CD4-positive, alpha-beta T cell (primary cell): ENCODE results near the gene ATAD3B. TPM values are rescaled to one million over a fixed set of nuclear protein-coding genes. Genes with fewer than 3 reads are reported as not detected.
"Not testable (repeated sequence)": the region's sequence is repeated elsewhere in the genome, so short reads cannot be mapped to it uniquely, and the experiment has no call there.

Experiments used
- ATAC-seq: fragments of 200-7000 bp; cut with Tn5 transposase; one replicate; pipeline ENCODE4 v1.10.0; 2022; ENCODE audit warnings: mild to moderate bottlenecking; ENCODE audit not compliant: poor library complexity
- CTCF ChIA-PET: fragments of 350-600 bp; sonication (Branson Sonifier 250); formaldehyde crosslinking; loops from one replicate; lab custom pipeline; 2021; ENCODE audit warnings: antibody characterized with exemption, inconsistent platforms; lab: Charles Lee
- POLR2A ChIA-PET: fragments of 350-600 bp; sonication (Branson Sonifier 250); formaldehyde crosslinking; loops from one replicate; lab custom pipeline; 2021; ENCODE audit warnings: antibody characterized with exemption, inconsistent platforms; lab: Charles Lee
- DNase-seq, 14 experiments: peaks; one replicate each; pipeline ENCODE4 v3.0.0-alpha.2; 2013 to 2020; ENCODE audit warnings: mixed read lengths in 2 of 14
- H3K27ac ChIP-seq, 2 donors: one replicate each; pipeline versions ENCODE4 v1.5.1 to v1.7.0; 2013; ENCODE audit warnings: low read length in 2 of 2, low read depth in 1 of 2, mild to moderate bottlenecking in 1 of 2
- H3K27me3 ChIP-seq, 2 experiments: 1 replicate in 1 of 2; 2 replicates in 1 of 2; pipeline versions ENCODE4 v1.6.1 to v1.7.0; 2013; ENCODE audit warnings: low read length in 2 of 2, control low read depth in 1 of 2, mild to moderate bottlenecking in 1 of 2, moderate library complexity in 1 of 2; ENCODE audit not compliant: insufficient read depth in 2 of 2, control insufficient read depth in 1 of 2
- H3K36me3 ChIP-seq: one replicate; pipeline ENCODE4 v1.6.1; 2013; ENCODE audit warnings: low read length, control low read depth; ENCODE audit not compliant: insufficient read depth
- H3K4me1 ChIP-seq: one replicate; pipeline ENCODE4 v1.6.1; 2013; ENCODE audit warnings: low read length, control low read depth; ENCODE audit not compliant: insufficient read depth
- H3K4me3 ChIP-seq: one replicate; pipeline ENCODE4 v1.5.1; 2013; ENCODE audit warnings: mild to moderate bottlenecking, low read length, moderate library complexity
- H3K9me3 ChIP-seq, 2 experiments: 1 replicate in 1 of 2; 2 replicates in 1 of 2; pipeline versions ENCODE4 v1.6.1 to v1.7.0; 2013; ENCODE audit warnings: low read length in 2 of 2, mild to moderate bottlenecking in 2 of 2, control low read depth in 1 of 2, moderate library complexity in 1 of 2; ENCODE audit not compliant: control insufficient read depth in 1 of 2, insufficient read depth in 1 of 2
- H3K27ac Mint-ChIP-seq: one replicate; pipeline ENCODE4 v1.8.0; 2020; ENCODE audit warnings: mixed read lengths
- H3K27me3 Mint-ChIP-seq: one replicate; pipeline ENCODE4 v1.8.0; 2021; ENCODE audit warnings: mixed read lengths
- H3K36me3 Mint-ChIP-seq: one replicate; pipeline ENCODE4 v1.8.0; 2021; ENCODE audit warnings: low read depth, mixed read lengths
- H3K4me1 Mint-ChIP-seq: one replicate; pipeline ENCODE4 v1.8.0; 2021; ENCODE audit warnings: low read depth, mixed read lengths
- H3K4me3 Mint-ChIP-seq: one replicate; pipeline ENCODE4 v1.8.0; 2020; ENCODE audit warnings: mild to moderate bottlenecking, mixed read lengths
- H3K9me3 Mint-ChIP-seq: one replicate; pipeline ENCODE4 v1.8.0; 2020; ENCODE audit warnings: mixed read lengths
- intact Hi-C, 2 experiments: fragments of 100-400 bp; cut with DNase I in 1 of 2; cut with micrococcal nuclease in 1 of 2; formaldehyde crosslinking; loops; one replicate each; pipeline versions ENCODE4 v1.15.1 to v1.9.0; 2023 to 2025; cut with DNase I, micrococcal nuclease
- total RNA-seq, 174 experiments: library from RNA in 2 of 174; stranded (reverse) in 2 of 174; gene quantifications; one replicate each; pipeline ENCODE4 v1.2.3 and lab custom pipeline; 2021 to 2026
- TF ChIP-seq, protein P1 (sequence below): fragments of 200-600 bp; IDR thresholded peaks from one replicate; pipeline ENCODE4 v1.8.0; 2022; ENCODE audit warnings: antibody characterized with exemption, mild to moderate bottlenecking

ATAD3B gene
- total RNA-seq, 2 experiments from 2014 or later, result 44.3 to 49.1 TPM

DNA sequence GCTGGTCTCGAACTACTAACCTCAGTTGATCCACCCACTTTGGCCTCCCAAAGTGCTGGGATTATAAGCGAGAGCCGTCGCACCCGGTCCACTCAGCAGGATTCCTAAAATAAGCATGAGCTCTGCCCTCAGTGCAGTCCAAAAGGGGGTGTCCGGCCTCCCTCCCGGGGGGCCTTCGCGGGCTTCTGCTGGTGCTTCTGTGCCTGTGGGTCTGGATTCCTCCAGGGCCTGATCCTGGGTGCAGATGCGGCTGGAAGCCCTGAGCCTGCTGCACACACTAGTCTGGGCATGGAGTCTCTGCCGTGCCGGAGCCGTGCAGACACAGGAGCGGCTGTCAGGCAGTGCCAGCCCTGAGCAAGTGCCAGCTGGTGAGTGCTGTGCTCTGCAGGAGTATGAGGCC, 45.4 kb downstream of the ATAD3B start:
- H3K4me3 Mint-ChIP-seq, POLR2A ChIA-PET, CTCF ChIA-PET, ATAC-seq, DNase-seq, H3K9me3 Mint-ChIP-seq, H3K27ac ChIP-seq, H3K9me3 ChIP-seq, H3K4me1 ChIP-seq, intact Hi-C loops, H3K4me3 ChIP-seq, H3K27me3 Mint-ChIP-seq, H3K27ac Mint-ChIP-seq, H3K4me1 Mint-ChIP-seq, H3K27me3 ChIP-seq: not testable (repeated sequence)
- peaks cover 17% of the 10 kb centered on the region for H3K36me3 Mint-ChIP-seq
- peaks cover 23% of the 10 kb centered on the region for H3K36me3 ChIP-seq

DNA sequence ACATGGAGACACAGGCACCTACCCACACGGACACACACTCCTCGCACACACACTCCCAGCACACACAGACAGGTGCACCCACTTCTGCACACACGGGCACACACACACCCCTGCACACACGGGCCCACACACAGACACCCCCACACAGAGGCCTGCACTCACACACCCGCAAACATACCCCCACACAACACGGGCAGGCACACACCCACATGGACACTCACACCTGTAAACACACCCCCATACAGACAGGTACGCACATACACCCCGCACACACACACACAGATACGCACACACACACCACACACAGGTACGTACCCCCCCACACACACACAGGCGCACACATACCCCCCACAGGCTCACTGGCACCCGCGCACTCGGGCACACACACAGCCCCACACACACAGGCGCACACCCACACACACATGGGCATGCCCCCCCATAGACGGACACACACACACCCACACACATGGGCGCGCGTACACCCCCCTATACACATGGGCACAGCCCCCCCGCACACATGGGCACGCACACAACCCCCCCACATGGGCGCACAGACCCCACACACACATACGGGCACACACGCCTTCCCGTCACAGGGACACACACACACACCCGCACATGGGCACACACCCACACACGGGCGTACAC, 46.5 kb downstream of the ATAD3B start:
- ATAC-seq (no peak), DNase-seq (peak in 1 of 14 experiments; percentile 34)
- no peaks in the 10 kb centered on the region for H3K27me3 Mint-ChIP-seq
- peaks cover 23% of the 10 kb centered on the region for H3K36me3 ChIP-seq
- ChIA-PET POLR2A (no interaction called here), CTCF (no interaction called here)
- intact Hi-C loops, result no loop called here
- TF ChIP-seq, protein P1, sequence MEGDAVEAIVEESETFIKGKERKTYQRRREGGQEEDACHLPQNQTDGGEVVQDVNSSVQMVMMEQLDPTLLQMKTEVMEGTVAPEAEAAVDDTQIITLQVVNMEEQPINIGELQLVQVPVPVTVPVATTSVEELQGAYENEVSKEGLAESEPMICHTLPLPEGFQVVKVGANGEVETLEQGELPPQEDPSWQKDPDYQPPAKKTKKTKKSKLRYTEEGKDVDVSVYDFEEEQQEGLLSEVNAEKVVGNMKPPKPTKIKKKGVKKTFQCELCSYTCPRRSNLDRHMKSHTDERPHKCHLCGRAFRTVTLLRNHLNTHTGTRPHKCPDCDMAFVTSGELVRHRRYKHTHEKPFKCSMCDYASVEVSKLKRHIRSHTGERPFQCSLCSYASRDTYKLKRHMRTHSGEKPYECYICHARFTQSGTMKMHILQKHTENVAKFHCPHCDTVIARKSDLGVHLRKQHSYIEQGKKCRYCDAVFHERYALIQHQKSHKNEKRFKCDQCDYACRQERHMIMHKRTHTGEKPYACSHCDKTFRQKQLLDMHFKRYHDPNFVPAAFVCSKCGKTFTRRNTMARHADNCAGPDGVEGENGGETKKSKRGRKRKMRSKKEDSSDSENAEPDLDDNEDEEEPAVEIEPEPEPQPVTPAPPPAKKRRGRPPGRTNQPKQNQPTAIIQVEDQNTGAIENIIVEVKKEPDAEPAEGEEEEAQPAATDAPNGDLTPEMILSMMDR, result no peak
- peaks cover 4% of the 10 kb centered on the region for H3K4me1 ChIP-seq
- no peaks in the 10 kb centered on the region for H3K27me3 ChIP-seq
- no peak overlapping the region for H3K27ac Mint-ChIP-seq
- H3K4me3 Mint-ChIP-seq, result peak overlapping the region; percentile 15
- no peak overlapping the region for H3K4me3 ChIP-seq
- no peak overlapping the region for H3K27ac ChIP-seq
- H3K9me3 ChIP-seq, result no peaks in the 10 kb centered on the region
- H3K9me3 Mint-ChIP-seq, result no peaks in the 10 kb centered on the region
- H3K4me1 Mint-ChIP-seq, result no peaks in the 10 kb centered on the region
- peaks cover 15% of the 10 kb centered on the region for H3K36me3 Mint-ChIP-seq

DNA sequence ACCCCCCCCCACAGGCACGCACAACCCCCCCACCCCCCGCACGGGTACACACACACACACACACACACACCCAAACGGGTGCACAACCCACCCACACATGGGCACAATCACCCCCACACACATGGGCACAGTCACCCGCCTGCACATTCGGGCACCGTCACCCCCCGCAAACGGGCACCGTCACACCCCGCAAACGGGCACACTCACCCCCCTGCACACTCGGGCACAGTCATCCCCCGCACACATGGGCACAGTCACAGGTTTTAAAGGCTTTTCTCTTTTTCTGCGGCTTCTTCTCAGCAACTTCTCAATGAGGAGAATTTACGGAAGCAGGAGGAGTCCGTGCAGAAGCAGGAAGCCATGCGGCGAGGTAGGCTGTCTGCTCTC, 47.0 kb downstream of the ATAD3B start:
- H3K4me1 ChIP-seq, H3K27ac ChIP-seq, intact Hi-C loops, CTCF ChIA-PET, H3K9me3 Mint-ChIP-seq, ATAC-seq, H3K9me3 ChIP-seq, H3K27me3 Mint-ChIP-seq, H3K4me3 Mint-ChIP-seq, H3K4me1 Mint-ChIP-seq, H3K4me3 ChIP-seq, H3K27ac Mint-ChIP-seq, POLR2A ChIA-PET, H3K27me3 ChIP-seq, DNase-seq: not testable (repeated sequence)
- H3K36me3 Mint-ChIP-seq, result peaks cover 15% of the 10 kb centered on the region
- peaks cover 23% of the 10 kb centered on the region for H3K36me3 ChIP-seq

DNA sequence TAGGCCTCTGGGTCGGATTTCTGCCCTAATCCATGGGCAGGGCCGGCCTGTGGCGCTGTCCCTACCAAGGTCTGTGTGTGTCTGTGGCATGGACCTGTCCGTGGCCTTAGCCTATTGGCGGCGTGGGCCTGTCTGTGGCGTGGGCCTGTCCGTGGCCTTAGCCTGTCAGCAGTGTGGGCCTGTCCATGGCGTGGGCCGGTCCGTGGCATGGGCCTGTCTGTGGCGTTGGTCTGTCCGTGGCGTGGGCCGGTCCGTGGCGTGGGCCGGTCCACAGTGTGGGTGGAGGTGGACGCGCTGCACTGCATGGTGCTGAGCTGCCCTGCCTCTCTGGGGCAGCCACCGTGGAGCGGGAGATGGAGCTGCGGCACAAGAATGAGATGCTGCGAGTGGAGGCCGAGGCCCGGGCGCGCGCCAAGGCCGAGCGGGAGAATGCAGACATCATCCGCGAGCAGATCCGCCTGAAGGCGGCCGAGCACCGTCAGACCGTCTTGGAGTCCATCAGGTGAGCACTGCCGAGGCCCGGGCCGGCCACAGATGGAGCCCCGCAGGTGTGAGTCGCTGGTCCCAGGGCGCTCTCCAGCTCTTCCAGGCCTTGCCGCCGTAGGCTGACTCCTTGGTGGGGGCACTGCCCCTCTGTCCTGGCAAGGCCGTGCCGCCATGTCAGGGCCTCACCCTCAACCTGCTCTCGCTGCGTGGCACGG, 48.4 kb downstream of the ATAD3B start:
- H3K4me1 Mint-ChIP-seq, DNase-seq, POLR2A ChIA-PET, ATAC-seq, H3K4me3 Mint-ChIP-seq, H3K9me3 Mint-ChIP-seq, CTCF ChIA-PET, H3K4me3 ChIP-seq, H3K9me3 ChIP-seq, H3K27me3 ChIP-seq, intact Hi-C loops, H3K27ac ChIP-seq, H3K27me3 Mint-ChIP-seq, H3K27ac Mint-ChIP-seq, H3K4me1 ChIP-seq: not testable (repeated sequence)
- H3K36me3 ChIP-seq, result peaks cover 23% of the 10 kb centered on the region
- H3K36me3 Mint-ChIP-seq, result peaks cover 14% of the 10 kb centered on the region
